NT2/D1 (cell line): Measurements from ENCODE around the gene FRG2C.
"Not testable (repeated sequence)": the region's sequence is repeated elsewhere in the genome, so short reads cannot be mapped to it uniquely, and the experiment has no call there.

Source experiments
- DNase-seq: peaks from one replicate; pipeline ENCODE4 v3.0.0-alpha.2; 2011; ENCODE audit warnings: low read depth, low spot score
- H3K27me3 ChIP-seq: 2 replicates; pipeline ENCODE4 v1.6.0; 2011; ENCODE audit warnings: mild to moderate bottlenecking; ENCODE audit not compliant: insufficient read length, insufficient read depth
- H3K36me3 ChIP-seq: 2 replicates; pipeline ENCODE4 v1.6.1; 2011; ENCODE audit warnings: mild to moderate bottlenecking, low read length, mixed read lengths; ENCODE audit not compliant: insufficient read depth, insufficient read length
- H3K4me1 ChIP-seq: 2 replicates; pipeline ENCODE4 v1.5.1; 2011; ENCODE audit not compliant: insufficient read depth, insufficient read length
- H3K4me3 ChIP-seq: 2 replicates; pipeline ENCODE4 v1.5.1; 2011; ENCODE audit warnings: low read depth; ENCODE audit not compliant: insufficient read length
- H3K9ac ChIP-seq: 2 replicates; pipeline ENCODE4 v1.6.0; 2011; ENCODE audit warnings: low read depth; ENCODE audit not compliant: insufficient read length
- H3K9me3 ChIP-seq: 2 replicates; pipeline ENCODE4 v1.5.1; 2011; ENCODE audit warnings: mild to moderate bottlenecking, low read length; ENCODE audit not compliant: insufficient read depth
- SUZ12 ChIP-seq: IDR thresholded peaks from 2 replicates; pipeline ENCODE4 v1.6.1; 2011; ENCODE audit not compliant: insufficient read length, insufficient read depth; ENCODE audit errors: extremely low read depth
- YY1 ChIP-seq: IDR thresholded peaks from 2 replicates; pipeline ENCODE4 v1.6.1; 2011; ENCODE audit not compliant: insufficient read length, insufficient read depth
- ZNF274 ChIP-seq: IDR thresholded peaks from 2 replicates; pipeline ENCODE4 v1.6.1; 2011; ENCODE audit warnings: mild to moderate bottlenecking, low read depth, low read length

FRG2C gene

GRCh38 chr3:75669348-75670297 lies 5.5 kb downstream of the FRG2C start:
- not testable (repeated sequence) for H3K36me3 ChIP-seq, H3K9me3 ChIP-seq, H3K4me1 ChIP-seq, DNase-seq
- peak; percentile 84 for TF ChIP-seq SUZ12
- H3K27me3 ChIP-seq, result peaks cover 83% of the 10 kb centered on the region
- peak overlapping the region; percentile 61 for H3K9ac ChIP-seq
- H3K4me3 ChIP-seq, result peak overlapping the region; percentile 42

DNA sequence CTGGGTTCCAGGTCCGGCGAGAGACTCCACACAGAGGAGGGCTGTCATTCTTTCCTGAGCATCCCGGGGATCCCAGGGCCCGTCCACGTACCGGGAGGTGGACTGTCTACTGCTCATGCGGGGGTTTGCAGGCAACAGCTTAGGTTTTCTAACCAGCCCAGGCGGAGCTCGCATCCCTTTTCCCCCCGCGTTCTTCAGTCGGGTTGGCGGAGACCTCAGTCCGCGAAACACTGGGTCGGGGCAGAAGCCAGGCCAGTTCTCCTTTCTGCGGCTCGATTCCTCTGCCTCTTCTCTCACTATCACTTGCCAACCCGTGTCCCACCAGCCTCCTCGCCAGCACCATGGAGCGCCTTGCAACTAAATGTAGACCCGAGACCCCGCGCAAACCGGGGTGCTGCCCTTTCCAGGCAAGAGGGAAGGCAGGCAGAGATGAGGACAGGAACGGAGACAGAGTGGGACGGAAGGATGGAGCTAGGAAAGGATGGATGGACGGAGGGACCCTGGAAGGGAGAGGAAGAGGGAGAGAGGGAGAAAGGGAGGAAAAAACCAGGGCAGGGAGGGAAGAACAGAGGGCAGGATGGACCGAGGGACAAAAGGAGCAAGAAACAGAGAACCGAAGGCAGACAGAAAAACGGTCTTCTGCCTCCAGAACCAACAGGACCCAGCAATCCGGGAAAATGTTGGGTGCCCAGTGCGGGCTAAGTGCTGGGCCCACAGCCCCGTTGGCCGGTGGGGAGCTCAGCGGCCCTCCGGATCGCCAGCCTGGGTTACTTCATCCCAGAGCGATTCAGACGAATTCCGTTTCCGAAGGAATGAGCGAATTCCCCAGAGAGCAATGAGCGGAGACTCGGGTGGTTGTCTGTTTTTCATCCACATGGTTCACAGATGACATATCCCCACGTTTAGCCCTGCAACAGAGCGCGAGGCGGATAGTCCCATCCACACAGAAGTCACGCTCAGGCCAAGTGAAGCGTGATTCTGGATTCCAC lies 6.5 kb downstream of the FRG2C start:
- not testable (repeated sequence) for H3K9ac ChIP-seq, H3K9me3 ChIP-seq, DNase-seq, H3K36me3 ChIP-seq, H3K4me1 ChIP-seq
- peaks cover 73% of the 10 kb centered on the region for H3K27me3 ChIP-seq
- H3K4me3 ChIP-seq, result peak overlapping the region; percentile 37

DNA sequence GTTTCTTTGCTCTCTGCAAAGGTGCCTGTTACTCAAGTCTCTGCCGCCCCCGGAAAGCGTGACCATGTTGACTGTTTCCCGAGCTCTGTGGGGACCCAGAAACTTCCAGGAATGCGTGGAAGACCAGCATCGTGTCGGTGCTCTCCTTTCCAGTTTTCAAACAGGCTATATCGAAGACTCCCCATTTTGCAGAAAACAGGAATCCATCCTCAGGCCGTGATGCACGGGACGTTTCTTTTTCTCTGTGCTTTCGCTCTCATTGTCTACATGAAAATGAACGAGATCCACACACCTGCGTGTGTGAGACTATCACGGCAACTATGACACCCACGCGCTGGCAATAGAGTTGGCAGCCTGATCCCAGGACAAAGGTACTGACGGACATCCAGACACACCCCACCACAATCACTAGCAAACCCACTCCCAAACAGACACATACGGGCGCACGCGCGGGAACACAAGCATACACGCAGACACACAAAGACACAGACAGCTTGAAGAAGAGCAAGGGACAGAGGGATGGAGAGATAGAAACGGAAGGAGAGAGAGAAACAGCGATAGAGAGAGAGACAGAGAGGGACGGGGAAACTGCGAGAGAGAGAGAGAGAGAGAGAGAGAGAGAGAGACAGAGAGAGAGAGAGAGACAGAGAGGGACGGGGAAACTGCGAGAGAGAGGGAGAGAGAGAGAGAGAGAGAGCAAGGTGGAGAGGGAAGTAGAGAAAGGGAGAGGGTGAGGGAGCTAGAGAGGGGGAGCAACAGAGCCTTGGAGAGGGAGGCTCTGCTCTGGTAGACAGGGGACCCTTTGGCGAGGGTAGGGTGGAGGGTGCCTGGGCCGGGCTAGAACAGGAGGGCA lies 7.4 kb downstream of the FRG2C start:
- not testable (repeated sequence) for H3K36me3 ChIP-seq
- peaks cover 64% of the 10 kb centered on the region for H3K27me3 ChIP-seq

GRCh38 chr3:75672140-75672775 lies 8.1 kb downstream of the FRG2C start:
- not testable (repeated sequence) for DNase-seq, H3K4me1 ChIP-seq, H3K36me3 ChIP-seq, H3K9me3 ChIP-seq
- Histone ChIP-seq H3K4me3 (peak overlapping the region; percentile 36), H3K9ac (peak overlapping the region; percentile 81), H3K27me3 (peaks cover 56% of the 10 kb centered on the region)

More for the DNA sequence above, 7.4 kb downstream of the FRG2C start:
- Histone ChIP-seq H3K4me3 (peak overlapping the region; percentile 36), H3K9ac (peak overlapping the region; percentile 81)
- not testable (repeated sequence) for DNase-seq, H3K4me1 ChIP-seq, H3K9me3 ChIP-seq
- peak; percentile 55 for TF ChIP-seq SUZ12

GRCh38 chr3:75683965-75684364 lies 19.8 kb downstream of the FRG2C start:
- not testable (repeated sequence) for DNase-seq, H3K9ac ChIP-seq, H3K4me3 ChIP-seq, H3K36me3 ChIP-seq, H3K27me3 ChIP-seq, H3K9me3 ChIP-seq, H3K4me1 ChIP-seq

GRCh38 chr3:75687323-75687722 lies 23.2 kb downstream of the FRG2C start:
- H3K4me3 ChIP-seq, result no peak overlapping the region
- TF ChIP-seq SUZ12 (no peak), YY1 (no peak), ZNF274 (no peak)
- no peaks in the 10 kb centered on the region for H3K36me3 ChIP-seq
- no peaks in the 10 kb centered on the region for H3K9me3 ChIP-seq
- H3K27me3 ChIP-seq, result no peaks in the 10 kb centered on the region
- H3K9ac ChIP-seq, result no peak overlapping the region
- H3K4me1 ChIP-seq, result no peaks in the 10 kb centered on the region
- no peak for DNase-seq

- Histone ChIP-seq H3K9me3 (no peaks in the 10 kb centered on the region), H3K36me3 (no peaks in the 10 kb centered on the region), H3K27me3 (no peaks in the 10 kb centered on the region), H3K9ac (no peak overlapping the region), H3K4me3 (no peak overlapping the region), H3K4me1 (no peaks in the 10 kb centered on the region)
- no peak for TF ChIP-seq SUZ12
- DNase-seq, result no peak
These were observed 27.9 kb downstream of the FRG2C start for GRCh38 chr3:75692061-75692460.
